Epidermal melanocyte (primary cell): ENCODE measurements around the gene CST3.
"Not testable (repeated sequence)": the region's sequence is repeated elsewhere in the genome, so short reads cannot be mapped to it uniquely, and the experiment has no call there.

Source experiments
- DNase-seq: peaks from one replicate; pipeline ENCODE4 v3.0.0; 2011; ENCODE audit warnings: low spot score; ENCODE audit not compliant: insufficient read length

Gene CST3, protein sequence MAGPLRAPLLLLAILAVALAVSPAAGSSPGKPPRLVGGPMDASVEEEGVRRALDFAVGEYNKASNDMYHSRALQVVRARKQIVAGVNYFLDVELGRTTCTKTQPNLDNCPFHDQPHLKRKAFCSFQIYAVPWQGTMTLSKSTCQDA

DNA sequence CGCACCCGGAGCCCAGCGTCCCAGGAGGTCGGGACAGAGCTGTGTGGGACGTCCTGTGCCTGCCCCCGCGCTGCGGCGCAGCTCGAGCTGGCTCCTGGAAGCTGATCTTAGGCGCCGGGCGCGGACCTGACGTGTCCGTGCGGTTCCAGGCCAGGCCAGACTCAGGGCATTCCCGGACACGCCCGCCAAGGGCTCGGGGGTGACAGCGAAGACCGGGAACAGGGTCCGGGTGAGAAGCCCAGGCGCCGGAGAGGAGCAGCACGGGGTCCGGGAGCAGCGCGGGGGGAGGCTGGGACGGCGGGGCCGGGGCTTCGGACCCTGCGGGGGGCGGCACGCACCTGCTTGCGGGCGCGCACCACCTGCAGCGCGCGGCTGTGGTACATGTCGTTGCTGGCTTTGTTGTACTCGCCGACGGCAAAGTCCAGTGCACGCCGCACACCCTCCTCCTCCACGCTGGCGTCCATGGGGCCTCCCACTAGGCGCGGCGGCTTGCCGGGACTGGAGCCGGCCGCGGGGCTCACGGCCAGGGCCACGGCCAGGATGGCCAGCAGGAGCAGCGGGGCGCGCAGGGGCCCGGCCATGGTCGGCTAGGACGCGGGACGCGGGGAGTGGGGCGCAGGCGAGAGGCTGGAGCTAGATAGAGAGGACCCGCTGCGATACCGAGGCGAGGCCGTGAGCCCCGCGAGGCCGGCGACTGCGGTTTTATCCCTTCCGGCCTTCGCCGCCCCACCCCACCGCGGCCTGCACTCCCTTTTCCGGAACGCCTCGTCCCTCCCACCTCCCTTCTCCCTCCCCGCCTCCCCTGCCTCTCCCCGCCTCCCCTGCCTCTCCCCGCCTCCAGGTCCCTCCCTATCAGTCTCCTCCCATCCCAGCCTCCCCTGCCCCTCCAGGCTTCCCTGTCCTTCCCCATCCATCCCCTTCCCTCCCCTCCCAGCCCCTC, at the start of gene CST3:
Gene CST3 (minus strand): TSS at position 674 of the 940 bp plus-strand sequence. CDS start 93 bp downstream, at position 581.
- peak; percentile 84 for DNase-seq

DNA sequence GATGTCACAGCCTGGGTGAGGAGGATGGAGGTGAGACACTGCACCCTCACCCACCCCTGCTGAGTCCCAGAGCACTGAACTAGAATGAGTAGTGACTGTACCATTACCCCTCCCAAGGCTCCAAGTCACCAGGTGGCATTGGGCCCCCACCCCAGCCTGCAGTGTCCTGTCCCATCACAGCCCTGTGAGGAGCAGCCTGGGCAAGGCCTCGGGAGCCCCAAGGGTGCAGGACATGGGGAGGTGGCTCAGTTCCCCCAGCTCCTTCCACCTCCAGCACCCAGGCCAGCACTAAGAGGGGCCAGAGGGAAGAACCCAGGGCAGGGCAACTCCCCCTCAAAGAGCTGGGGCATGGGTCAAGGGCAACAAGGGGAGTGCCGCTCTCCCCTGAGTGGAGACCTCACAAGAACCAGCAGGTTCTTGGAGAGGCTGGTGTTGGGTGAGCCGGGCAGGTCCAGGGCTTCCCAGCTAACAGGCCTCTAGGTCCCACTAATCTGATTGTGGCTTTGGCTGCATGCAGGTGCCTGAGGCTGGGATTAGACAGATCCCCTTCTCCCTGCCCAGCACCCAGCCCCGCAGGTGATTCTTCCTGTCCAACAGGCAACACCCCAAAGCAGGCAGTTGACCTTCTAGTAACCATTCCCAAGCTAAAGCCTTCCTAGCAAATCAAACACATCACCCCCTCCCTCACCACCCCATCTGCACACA, 48.4 kb upstream of the CST3 start:
- DNase-seq: no peak

DNA sequence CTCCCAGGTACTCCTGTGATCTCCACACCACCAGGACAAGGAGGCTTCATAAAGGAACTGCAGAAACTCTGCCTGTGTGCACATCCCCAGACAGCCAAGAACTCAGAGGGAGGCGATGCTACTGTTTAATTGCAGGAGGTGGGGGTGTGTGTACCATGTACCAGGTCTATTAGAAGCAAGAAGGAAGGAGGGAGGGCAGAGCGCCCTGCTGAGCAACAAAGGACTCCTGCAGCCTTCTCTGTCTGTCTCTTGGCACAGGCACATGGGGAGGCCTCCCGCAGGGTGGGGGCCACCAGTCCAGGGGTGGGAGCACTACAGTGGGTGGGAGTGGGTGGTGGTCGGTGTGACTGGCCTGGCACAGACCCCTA, 47.8 kb upstream of the CST3 start:
- DNase-seq: not testable (repeated sequence)

DNA sequence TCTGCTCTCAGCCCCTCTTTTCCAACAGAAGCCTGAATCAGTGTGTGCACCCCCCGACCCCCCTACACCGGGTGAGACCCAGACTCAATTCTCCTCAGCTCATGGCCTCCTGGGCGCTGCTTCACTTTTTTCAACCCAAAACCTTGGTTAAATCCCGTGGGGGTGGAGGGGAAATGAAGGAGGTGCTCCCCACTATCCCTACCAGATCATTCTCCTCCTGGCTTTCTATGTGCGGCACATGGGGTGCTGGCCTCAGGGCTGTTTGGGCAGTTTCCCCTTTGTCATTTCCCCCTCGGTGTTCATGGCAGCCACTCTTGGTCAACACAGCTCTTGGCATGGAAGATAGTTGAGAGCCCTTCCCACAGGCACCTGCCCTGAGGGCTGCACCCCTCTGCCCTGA, 46.5 kb upstream of the CST3 start:
- DNase-seq: no peak

DNA sequence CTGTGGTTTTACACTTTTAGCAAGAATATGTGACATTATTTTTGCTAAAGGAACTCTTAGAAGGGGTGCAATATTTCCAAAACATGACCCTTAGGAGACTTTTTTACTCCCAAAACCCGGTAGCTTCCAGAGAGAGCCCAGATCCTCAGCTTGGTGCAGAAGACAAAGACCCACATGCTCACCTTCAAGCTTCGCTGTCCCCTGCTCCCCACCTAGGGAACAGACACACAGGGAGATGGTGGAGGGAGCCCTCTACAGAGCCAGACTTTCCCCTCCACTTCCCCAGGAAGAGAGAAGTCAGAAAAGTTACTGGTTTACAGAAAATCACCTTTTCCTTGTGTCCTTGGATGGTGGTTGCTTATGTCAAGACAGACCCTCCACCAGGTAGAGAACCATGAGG, 46.1 kb upstream of the CST3 start:
- no peak for DNase-seq

DNA sequence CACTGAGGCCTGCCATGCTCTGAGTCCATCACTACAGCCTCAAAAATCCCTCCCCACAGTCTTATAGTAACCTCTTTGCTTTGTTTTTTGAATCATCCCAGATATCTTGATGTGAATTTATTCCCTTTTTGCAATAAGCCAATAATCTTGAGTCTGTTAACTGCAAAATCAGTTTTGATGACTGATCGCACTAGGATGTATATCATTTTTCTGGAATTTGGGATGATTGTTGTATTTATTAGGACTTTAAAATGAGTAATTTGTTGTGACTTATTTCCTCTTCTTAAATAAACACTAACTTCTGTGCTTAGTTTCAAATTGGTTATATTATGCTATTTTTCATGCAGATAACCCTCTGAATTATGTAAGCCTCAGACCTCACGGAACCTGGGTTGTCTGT, 45.5 kb upstream of the CST3 start:
- no peak for DNase-seq

DNA sequence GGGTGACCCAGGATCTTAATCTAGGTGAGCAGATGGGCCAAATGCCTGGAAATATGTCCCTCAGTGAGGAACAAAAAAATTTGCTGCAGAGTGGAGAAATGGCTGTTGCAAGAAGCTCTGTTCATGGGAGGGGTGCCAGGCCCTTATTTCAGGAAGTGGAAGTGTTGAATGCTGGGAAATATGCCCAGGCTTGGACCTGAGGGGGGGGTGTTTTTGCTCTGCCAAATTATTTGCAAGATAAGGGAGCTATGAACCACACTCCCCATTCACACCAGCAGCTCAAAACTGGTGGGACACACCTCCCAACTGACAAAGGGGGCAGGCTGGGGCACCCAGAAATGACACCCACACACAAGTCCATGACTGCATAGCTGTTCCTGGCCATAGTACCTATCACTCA, 42.4 kb upstream of the CST3 start:
- no peak for DNase-seq

GRCh38 chr20:23679133-23680092, 41.7 kb upstream of the CST3 start:
- no peak for DNase-seq

GRCh38 chr20:23673209-23673608, 35.5 kb upstream of the CST3 start:
- no peak for DNase-seq

DNA sequence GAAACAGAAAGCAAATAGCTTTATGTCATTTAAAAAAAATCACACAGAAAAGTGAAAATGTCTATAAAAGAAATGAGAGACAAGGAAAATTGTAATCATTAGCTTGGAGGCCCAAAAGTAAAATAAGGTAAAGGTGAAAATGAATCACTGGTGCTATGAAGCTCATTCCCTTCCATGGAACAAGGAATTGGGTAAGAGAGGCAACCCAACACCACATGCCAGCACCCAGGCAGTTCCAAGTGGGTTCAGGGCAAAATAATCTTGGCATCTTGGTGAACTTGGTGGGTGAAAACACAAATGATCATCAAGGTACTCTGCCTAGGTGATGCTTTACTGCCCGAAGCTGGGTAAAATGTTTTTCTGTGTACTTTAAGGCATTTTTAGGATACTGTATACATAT, 34.4 kb upstream of the CST3 start:
- DNase-seq: no peak

- DNase-seq: no peak
Observed at GRCh38 chr20:23671479-23671878, 33.7 kb upstream of the CST3 start.

DNA sequence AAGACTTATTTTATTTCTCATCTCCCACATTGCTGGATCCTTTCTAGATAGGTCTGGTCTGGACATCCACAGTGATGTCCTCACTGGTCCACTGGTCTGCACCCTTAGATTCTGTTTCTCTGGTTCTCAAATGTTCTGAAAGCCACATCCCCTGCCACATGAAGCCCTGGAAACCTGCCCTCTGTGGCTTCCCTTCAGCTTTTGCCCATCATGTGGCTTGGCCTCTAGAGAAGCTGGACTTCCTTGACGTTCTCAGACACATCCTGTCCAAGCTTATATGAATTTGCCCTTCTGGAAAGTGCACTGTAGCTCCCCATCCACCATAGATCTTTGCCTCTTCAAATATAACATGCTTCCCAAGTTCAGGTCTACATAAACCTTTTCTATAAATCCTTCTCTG, 32.6 kb upstream of the CST3 start:
- no peak for DNase-seq

DNA sequence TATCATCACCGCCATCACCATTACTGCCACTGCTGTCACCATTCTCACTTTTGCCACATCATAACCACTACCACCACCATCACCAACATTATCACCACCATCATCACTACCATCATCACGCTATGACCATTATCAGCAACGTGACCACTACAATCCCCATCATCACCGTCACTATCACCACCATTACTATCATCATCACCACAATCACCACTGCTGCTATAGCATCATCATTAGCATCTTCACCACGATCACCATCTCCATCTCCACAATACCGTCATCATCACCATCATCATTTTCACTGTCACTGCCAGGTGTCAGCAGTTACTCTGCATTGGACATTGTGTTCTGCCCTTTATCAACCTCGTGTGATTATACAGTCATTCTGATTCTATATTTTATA, 32.1 kb upstream of the CST3 start:
- DNase-seq: no peak

DNA sequence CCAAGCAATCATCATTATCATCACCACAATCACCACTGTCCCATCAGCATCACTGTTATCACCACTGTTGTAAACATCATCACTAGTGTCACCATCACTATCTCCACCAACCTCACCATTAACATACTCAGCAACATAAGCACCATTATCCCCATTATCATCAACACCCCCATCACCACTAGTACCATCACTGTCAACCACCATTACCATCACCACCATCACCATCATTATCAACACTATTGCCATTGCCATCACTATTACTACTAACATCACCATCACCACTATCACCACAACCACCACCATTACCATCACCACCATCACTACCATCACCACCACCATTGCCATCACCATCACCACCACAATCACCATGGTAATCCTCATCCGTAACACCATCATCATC, 31.6 kb upstream of the CST3 start:
- no peak for DNase-seq

GRCh38 chr20:23668477-23668951, 30.8 kb upstream of the CST3 start:
- no peak for DNase-seq

GRCh38 chr20:23667666-23668065, 29.9 kb upstream of the CST3 start:
- DNase-seq: no peak

GRCh38 chr20:23666698-23667097, 28.9 kb upstream of the CST3 start:
- no peak for DNase-seq

GRCh38 chr20:23666189-23666588, 28.4 kb upstream of the CST3 start:
- no peak for DNase-seq

DNA sequence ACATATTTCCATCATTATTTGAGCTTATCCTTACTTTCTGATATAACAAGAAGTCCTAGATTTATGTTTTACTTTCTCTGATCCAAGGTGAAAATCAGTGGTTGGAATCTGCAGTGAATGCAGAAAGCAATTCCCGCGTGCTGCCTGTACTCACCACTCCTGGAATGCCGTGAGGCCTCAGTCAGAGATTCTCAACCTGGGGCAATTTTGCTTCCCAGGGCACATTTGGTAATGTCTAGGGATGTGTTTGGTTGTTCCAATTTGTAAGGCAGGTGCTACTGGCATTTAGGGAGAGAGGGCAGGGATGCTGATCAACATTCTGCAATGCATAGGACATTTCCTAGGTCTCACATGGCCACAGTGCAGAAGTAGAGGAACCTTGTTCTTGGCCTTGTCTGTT, 27.2 kb upstream of the CST3 start:
- no peak for DNase-seq

DNA sequence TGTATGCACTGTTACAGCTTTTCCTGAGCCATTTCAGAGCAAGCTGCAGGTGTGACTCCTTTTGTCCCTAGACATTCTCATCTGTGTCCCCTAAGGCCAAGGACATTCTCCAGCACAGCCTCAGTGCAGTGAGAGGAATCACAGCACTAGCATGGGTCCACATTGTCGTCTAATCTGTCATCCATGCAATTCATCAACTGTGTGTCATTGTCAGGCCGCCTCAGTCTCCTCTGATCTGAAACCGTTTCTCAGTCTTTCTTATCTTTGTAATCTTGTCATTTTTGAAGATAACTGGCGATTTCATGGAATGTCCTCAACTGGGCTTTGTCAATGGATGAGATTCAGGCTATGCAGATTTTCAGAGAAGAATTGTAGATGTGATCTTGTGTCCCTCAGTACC, 26.3 kb upstream of the CST3 start:
- DNase-seq: not testable (repeated sequence)

- DNase-seq: no peak
Observed at GRCh38 chr20:23663180-23663579, 25.4 kb upstream of the CST3 start.
